Fibroblast of mammary gland (primary cell): ENCODE results near the gene COTL1.

Experiments used
- DNase-seq: peaks from one replicate; pipeline ENCODE4 v3.0.0-alpha.2; 2010; ENCODE audit warnings: low read depth
- H3K4me3 ChIP-seq: 2 replicates; pipeline ENCODE4 v1.5.1; 2011; ENCODE audit warnings: low read depth, mild to moderate bottlenecking, low read length, moderate library complexity; ENCODE audit not compliant: control insufficient read depth
- CTCF ChIP-seq: conservative IDR thresholded peaks from 2 replicates; pipeline ENCODE4 v1.5.1; 2011; ENCODE audit warnings: low read depth, low read length, inconsistent platforms; ENCODE audit not compliant: control insufficient read depth, insufficient read depth

COTL1 gene

DNA sequence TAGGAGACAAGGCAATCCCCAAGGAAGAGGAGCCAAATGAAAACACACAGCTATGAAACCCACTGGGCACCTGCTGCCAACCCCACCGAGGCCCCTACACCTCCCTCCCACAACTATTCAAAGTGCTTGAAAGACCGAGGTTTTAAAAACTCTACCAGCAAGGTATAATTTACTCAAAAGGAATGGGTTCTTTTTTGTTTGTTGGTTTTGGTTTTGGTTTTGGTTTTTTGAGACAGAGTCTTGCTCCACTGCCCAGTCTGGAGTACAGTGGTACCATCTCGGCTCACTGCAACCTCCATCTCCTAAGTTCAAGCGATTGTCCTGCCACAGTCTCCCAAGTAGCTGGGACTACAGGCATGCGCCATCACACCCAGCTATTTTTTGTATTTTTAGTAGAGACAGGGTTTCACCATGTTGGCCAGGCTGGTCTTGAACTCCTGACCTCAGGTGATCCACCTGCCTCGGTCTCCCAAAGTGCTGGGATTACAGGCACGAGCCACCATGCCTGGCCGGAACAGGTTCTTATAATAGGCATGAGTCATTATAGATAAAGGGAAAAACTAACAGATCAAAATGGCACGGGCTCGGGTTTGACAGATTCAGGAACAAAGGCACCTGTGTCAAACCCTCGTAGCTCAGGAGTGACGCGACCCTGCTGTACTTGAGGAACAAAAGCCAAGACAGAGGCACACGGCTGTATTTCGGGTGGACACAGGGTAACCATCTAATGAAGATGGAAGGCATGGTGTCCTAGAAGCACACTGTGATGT lies 40.7 kb downstream of the COTL1 start:
- no peak overlapping the region for H3K4me3 ChIP-seq
- no peak for TF ChIP-seq CTCF
- DNase-seq, result no peak

- DNase-seq, result no peak
- no peak for TF ChIP-seq CTCF
- H3K4me3 ChIP-seq, result no peak overlapping the region
Observed at GRCh38 chr16:84575914-84576313, 42.0 kb downstream of the COTL1 start.

DNA sequence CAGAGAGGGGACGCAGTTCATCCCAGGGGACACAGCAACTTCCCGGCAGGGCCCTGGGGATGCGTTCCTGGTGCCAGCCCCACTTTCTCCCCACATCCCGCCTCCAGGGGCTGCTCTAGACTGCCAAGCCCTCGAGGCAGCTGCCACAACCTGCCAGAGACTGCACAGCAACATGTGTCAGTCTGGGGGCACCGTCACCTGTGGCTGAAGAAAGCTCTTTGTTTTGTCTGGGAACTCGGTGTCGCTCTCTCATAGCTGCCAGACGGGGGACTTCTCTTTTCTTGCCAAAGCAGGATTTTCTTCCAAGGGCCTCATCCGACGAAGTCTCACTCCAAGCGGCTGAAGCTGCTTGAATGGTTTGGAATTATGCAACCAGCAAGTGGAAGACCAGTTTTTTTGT lies 43.7 kb downstream of the COTL1 start:
- no peak overlapping the region for H3K4me3 ChIP-seq
- no peak for TF ChIP-seq CTCF
- no peak for DNase-seq

- DNase-seq, result no peak
- TF ChIP-seq CTCF, result no peak
- no peak overlapping the region for H3K4me3 ChIP-seq
Observed at GRCh38 chr16:84572096-84572495, 45.8 kb downstream of the COTL1 start.

- H3K4me3 ChIP-seq, result no peak overlapping the region
- TF ChIP-seq CTCF, result no peak
- no peak for DNase-seq
Observed at GRCh38 chr16:84571506-84571905, 46.4 kb downstream of the COTL1 start.

DNA sequence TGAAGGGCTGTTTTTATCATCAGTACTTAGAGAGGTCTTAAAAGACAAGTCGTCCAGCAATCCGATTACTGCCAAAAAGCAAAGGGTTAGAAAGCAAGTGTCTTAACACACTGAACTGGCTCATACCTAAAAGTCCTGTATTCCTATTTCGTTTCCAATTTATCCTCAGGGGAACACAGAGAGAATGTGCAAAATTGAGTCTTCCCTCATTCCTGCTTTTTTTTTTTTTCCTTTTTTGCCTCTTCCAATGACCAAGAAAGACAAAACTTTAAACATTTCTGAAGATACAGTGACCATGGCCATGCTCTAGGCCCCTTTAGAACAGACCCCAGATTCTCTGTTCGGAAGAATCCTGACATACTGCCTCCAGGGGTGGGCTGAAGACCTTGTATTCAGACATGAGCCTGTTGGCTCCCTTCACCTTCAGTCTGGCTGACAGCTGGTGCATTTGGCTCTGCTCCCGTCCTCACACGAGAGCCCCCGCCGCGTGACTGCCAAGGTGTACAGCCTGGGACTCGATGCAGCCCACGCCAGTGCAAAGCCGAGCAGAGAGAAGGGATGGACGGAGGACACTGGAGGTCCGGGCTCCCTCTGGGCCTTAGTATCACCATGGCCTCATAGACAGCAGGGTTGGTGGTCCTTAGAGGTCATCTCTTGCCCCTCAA lies 47.0 kb downstream of the COTL1 start:
- DNase-seq, result no peak
- H3K4me3 ChIP-seq, result no peak overlapping the region
- no peak for TF ChIP-seq CTCF
